ENCODE data around the gene COMT. TPM values are rescaled to one million over a fixed set of nuclear protein-coding genes. Genes with fewer than 3 reads are reported as not detected.

COMT gene
- total RNA-seq, 1 donor from 2014 or later: 34.8 TPM

DNA sequence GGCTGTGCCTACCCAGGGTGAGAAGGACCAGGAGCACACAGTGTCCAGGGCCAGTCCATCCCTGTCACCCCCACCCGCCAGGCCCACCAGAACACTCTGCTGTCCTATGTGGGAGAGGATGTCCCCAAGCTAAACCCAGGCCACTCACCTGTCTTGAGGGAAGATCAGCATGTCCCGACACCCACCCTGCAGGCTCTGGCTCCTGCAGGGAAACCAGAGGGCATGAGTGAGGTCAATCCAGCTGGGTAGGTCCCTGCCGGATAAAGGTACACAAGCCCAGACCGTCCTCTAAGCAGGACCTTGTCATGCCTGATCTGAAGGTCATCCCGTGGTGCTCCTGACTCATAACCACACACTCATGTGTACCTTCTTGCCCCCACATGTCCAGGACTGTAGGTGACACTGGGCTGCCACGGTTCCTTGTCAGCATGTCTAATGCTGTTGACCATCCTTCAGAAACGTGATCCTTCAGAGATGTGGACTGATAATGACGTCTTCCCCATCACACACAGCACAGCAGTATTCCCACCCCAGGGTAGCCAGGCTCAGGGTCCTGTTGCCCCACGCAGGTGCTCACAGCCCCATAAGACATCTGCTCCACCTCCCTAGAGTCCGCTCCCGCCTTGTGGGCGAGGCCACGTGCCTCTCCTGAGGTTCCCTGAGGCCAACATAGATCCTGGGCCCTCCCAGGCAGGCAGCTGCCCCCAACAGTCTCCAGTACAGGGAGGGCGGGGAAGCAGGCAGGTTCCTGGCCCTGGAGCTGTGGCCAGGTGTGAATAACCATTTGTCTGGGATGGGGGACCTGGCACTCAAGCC, 68.9 kb downstream of the COMT start:
- peaks cover 10% of the 10 kb centered on the region for H3K9me3 Mint-ChIP-seq (ENCODE audit: unreplicated experiment)
- H3K4me3 Mint-ChIP-seq (ENCODE audit: unreplicated experiment): peak overlapping the region; percentile 49
- TF ChIP-seq, protein P1, sequence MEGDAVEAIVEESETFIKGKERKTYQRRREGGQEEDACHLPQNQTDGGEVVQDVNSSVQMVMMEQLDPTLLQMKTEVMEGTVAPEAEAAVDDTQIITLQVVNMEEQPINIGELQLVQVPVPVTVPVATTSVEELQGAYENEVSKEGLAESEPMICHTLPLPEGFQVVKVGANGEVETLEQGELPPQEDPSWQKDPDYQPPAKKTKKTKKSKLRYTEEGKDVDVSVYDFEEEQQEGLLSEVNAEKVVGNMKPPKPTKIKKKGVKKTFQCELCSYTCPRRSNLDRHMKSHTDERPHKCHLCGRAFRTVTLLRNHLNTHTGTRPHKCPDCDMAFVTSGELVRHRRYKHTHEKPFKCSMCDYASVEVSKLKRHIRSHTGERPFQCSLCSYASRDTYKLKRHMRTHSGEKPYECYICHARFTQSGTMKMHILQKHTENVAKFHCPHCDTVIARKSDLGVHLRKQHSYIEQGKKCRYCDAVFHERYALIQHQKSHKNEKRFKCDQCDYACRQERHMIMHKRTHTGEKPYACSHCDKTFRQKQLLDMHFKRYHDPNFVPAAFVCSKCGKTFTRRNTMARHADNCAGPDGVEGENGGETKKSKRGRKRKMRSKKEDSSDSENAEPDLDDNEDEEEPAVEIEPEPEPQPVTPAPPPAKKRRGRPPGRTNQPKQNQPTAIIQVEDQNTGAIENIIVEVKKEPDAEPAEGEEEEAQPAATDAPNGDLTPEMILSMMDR (IDR thresholded peaks at IDR 0.05; ENCODE audit: partially characterized antibody, unreplicated experiment): no peak
- peaks cover 4% of the 10 kb centered on the region for H3K36me3 Mint-ChIP-seq (ENCODE audit: unreplicated experiment)
- H3K4me1 Mint-ChIP-seq (ENCODE audit: low read depth, unreplicated experiment): peaks cover 14% of the 10 kb centered on the region
- DNase-seq: peak; percentile 15
- peak overlapping the region; percentile 59 for H3K27ac Mint-ChIP-seq (ENCODE audit: unreplicated experiment)
- H3K27me3 Mint-ChIP-seq (ENCODE audit: unreplicated experiment): peaks cover 2% of the 10 kb centered on the region

DNA sequence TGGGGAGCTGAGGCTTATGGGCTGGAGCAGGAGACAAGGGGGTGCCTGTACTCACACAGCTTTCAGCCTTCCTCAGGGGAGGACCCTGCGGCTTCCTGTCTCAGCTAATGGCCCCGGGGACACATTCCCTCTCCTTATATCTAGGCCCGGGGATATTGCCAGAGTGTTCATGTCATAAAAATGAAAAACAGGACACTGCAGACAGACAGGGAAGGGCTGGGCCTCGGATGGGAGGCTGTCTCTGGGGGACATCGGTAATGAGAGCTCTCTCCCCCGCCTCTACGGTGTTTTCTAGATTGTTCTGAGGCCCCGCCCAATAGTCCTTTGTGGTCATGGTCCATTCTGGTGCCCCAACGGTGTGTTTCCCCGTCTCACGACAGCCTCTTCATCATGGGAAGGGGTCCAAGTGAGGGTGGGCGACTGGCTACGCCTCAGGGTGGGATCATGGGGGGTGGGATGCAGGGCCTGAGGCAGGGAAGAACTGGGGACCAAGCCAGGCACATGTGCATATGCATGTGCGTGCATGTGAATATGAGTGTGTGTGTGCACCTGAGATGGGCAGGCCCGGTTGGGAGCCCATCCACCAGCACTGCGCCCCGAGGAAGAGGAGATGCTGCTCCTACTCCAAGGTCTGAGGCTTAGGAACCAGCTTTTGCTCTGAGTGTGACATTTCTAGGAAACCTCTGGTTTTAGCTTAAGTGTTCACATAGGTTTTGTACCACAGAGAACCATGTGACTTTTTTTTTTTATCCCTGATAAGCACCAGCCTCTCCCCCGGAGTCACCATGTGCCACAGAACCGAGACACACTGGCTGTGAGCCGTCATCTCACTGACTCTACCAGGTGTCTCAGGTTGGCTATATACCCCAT, 69.8 kb downstream of the COMT start:
- Mint-ChIP-seq H3K27me3 (ENCODE audit: unreplicated experiment) (peaks cover 2% of the 10 kb centered on the region), H3K36me3 (ENCODE audit: unreplicated experiment) (no peaks in the 10 kb centered on the region), H3K9me3 (ENCODE audit: unreplicated experiment) (peaks cover 10% of the 10 kb centered on the region), H3K4me3 (ENCODE audit: unreplicated experiment) (no peak overlapping the region), H3K4me1 (ENCODE audit: low read depth, unreplicated experiment) (peaks cover 14% of the 10 kb centered on the region), H3K27ac (ENCODE audit: unreplicated experiment) (no peak overlapping the region)
- DNase-seq: peak; percentile 13
- TF ChIP-seq, protein P1 (IDR thresholded peaks at IDR 0.05; ENCODE audit: partially characterized antibody, unreplicated experiment): no peak

DNA sequence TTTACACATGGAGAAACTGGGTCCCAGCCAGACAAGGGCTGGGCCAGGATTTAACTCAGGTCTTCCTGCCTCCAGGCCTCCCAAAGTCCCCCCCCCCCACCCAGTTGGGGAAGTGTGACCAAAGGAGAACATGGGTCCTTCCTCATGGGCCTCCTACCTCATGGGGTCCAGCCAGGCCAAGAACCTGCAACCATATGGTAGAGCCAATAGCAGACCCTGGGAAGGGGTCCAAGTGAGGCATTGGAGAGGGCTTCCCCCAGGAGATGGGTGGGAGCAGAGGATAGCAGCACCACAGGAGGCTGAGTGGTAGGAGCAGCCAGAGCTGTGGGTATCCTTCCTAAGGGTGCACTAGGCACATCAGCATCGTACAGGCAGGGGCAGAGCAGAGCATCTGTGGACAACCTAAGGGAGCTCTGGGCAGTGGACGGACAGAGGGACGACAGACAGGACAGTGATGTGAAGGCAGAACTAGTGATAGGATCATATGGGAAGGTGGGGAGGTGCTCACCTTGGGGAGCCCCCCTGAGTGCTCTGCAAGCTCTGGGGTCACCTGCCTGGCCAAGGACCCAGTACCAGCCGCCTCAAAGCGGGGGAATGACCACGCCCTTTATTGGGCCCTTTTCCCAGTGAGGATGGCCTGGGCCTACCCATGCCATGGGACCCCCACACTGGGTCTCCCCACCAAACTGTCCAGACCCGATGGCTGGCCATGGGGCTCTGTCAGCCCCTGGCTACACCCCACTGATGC, 70.6 kb downstream of the COMT start:
- TF ChIP-seq, protein P1 (IDR thresholded peaks at IDR 0.05; ENCODE audit: partially characterized antibody, unreplicated experiment): no peak
- H3K27me3 Mint-ChIP-seq (ENCODE audit: unreplicated experiment): peaks cover 4% of the 10 kb centered on the region
- peak overlapping the region; percentile 22 for H3K27ac Mint-ChIP-seq (ENCODE audit: unreplicated experiment)
- peaks cover 14% of the 10 kb centered on the region for H3K4me1 Mint-ChIP-seq (ENCODE audit: low read depth, unreplicated experiment)
- H3K9me3 Mint-ChIP-seq (ENCODE audit: unreplicated experiment): peaks cover 10% of the 10 kb centered on the region
- peak overlapping the region; percentile 52 for H3K4me3 Mint-ChIP-seq (ENCODE audit: unreplicated experiment)
- H3K36me3 Mint-ChIP-seq (ENCODE audit: unreplicated experiment): no peaks in the 10 kb centered on the region
- DNase-seq: no peak

DNA sequence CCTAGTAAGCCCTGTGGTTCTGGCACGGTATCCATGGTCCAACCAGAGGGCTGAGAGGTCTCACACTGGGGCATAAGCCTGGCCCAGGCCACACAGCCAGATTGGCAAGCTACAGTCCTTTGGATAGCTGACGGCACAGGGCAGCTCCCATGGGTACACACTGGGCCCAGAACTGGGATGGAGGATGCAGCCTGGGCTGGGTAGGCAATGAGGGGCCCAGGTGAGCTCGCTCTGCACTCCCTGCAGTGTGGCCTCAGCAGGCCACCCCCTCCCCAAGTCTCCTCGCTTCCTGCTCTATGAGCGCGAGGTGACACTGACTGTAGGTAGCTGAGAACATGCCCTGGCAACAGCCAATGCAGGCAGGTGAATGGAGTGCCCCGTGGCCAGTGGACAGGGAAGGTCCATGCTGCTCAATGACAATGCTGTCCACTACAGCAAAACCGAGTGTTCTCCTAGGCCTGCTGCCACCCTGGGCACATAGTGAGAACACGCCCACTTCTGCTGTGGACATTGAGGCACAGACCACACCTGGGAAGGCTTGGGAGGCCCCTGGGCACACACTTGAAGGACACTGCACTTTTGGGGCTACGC, 71.3 kb downstream of the COMT start:
- H3K4me1 Mint-ChIP-seq (ENCODE audit: low read depth, unreplicated experiment): peaks cover 16% of the 10 kb centered on the region
- no peak overlapping the region for H3K4me3 Mint-ChIP-seq (ENCODE audit: unreplicated experiment)
- no peak for DNase-seq
- TF ChIP-seq, protein P1 (IDR thresholded peaks at IDR 0.05; ENCODE audit: partially characterized antibody, unreplicated experiment): no peak
- H3K9me3 Mint-ChIP-seq (ENCODE audit: unreplicated experiment): peaks cover 14% of the 10 kb centered on the region
- no peak overlapping the region for H3K27ac Mint-ChIP-seq (ENCODE audit: unreplicated experiment)
- H3K27me3 Mint-ChIP-seq (ENCODE audit: unreplicated experiment): peaks cover 4% of the 10 kb centered on the region
- no peaks in the 10 kb centered on the region for H3K36me3 Mint-ChIP-seq (ENCODE audit: unreplicated experiment)

Measured in glutamatergic neuron (in vitro differentiated cells).